AG09309 (cell line): ENCODE results near the gene RAMP3.
A peak's percentile ranks its signal among the peaks of the same experiment; 100 is the strongest.

ENCODE experiments used
- DNase-seq: peaks from one replicate; pipeline ENCODE4 v3.0.0-alpha.2; 2010; ENCODE audit warnings: low read depth
- H3K4me3 ChIP-seq: 2 replicates; pipeline ENCODE4 v1.5.1; 2011; ENCODE audit warnings: mild to moderate bottlenecking, low read depth, low read length, moderate library complexity; ENCODE audit not compliant: control insufficient read depth
- CTCF ChIP-seq: IDR thresholded peaks from 2 replicates; pipeline ENCODE4 v1.5.1; 2011; ENCODE audit warnings: mild to moderate bottlenecking, low read depth, low read length, inconsistent platforms; ENCODE audit not compliant: insufficient read depth, control insufficient read depth; ENCODE audit errors: missing control alignments

The RAMP3 gene

GRCh38 chr7:45215601-45216062 lies 58.0 kb downstream of the RAMP3 start:
- H3K4me3 ChIP-seq = no peak overlapping the region
- no peak for TF ChIP-seq CTCF
- no peak for DNase-seq

- no peak for DNase-seq
- TF ChIP-seq CTCF = no peak
- no peak overlapping the region for H3K4me3 ChIP-seq
These were observed 58.6 kb downstream of the RAMP3 start for GRCh38 chr7:45216181-45216580.

GRCh38 chr7:45216622-45217165 lies 59.1 kb downstream of the RAMP3 start:
- DNase-seq = no peak
- TF ChIP-seq CTCF = no peak
- H3K4me3 ChIP-seq = no peak overlapping the region

- no peak overlapping the region for H3K4me3 ChIP-seq
- no peak for DNase-seq
- peak; percentile 29 for TF ChIP-seq CTCF
These were observed 59.8 kb downstream of the RAMP3 start for GRCh38 chr7:45217358-45217757.

GRCh38 chr7:45219130-45219529 lies 61.5 kb downstream of the RAMP3 start:
- no peak for DNase-seq
- no peak overlapping the region for H3K4me3 ChIP-seq
- TF ChIP-seq CTCF = no peak

GRCh38 chr7:45219801-45220435 lies 62.3 kb downstream of the RAMP3 start:
- no peak for TF ChIP-seq CTCF
- H3K4me3 ChIP-seq = no peak overlapping the region
- no peak for DNase-seq
